ENCODE results near the gene CDC73. TPM values are rescaled to one million over a fixed set of nuclear protein-coding genes. Genes with fewer than 3 reads are reported as not detected.

The CDC73 gene
- total RNA-seq, 2 experiments from 2014 or later: 65.4 to 66.5 TPM

- CTCF ChIA-PET: no interaction called here
- Histone ChIP-seq H3K27me3 (ENCODE audit: control insufficient read depth in 1 of 2, insufficient read depth in 2 of 2, low read length in 2 of 2) (no peaks in the 10 kb centered on the region), H3K4me1 (ENCODE audit: insufficient read depth, low read length) (peaks cover 9% of the 10 kb centered on the region)
Observed at GRCh38 chr1:193242000-193242399, 120.2 kb downstream of the CDC73 start.

GRCh38 chr1:193249187-193249586, 127.4 kb downstream of the CDC73 start:
- no peak overlapping the region for H3K4me3 ChIP-seq (ENCODE audit: low read length)
- peaks cover 83% of the 10 kb centered on the region for H3K36me3 Mint-ChIP-seq (ENCODE audit: low read depth)
- intact Hi-C loops (cut with DNase I, micrococcal nuclease): no loop called here
- DNase-seq (no peak), ATAC-seq (ENCODE audit: poor library complexity) (no peak)
- no peak for TF ChIP-seq CTCF (IDR thresholded peaks at IDR 0.05)
- no peaks in the 10 kb centered on the region for H3K9me3 Mint-ChIP-seq
- ChIA-PET POLR2A (no interaction called here), CTCF (no interaction called here)
- H3K4me3 Mint-ChIP-seq: no peak overlapping the region
- peaks cover 33% of the 10 kb centered on the region for H3K36me3 ChIP-seq (ENCODE audit: insufficient read depth, low read length)
- no peaks in the 10 kb centered on the region for H3K4me1 ChIP-seq (ENCODE audit: insufficient read depth, low read length)
- H3K27ac Mint-ChIP-seq: no peak overlapping the region
- H3K27me3 ChIP-seq (ENCODE audit: control insufficient read depth in 1 of 2, insufficient read depth in 2 of 2, low read length in 2 of 2): no peaks in the 10 kb centered on the region
- H3K27ac ChIP-seq (ENCODE audit: low read depth in 1 of 2, low read length in 2 of 2): no peak overlapping the region
- peaks cover 0 to 2% of the 10 kb centered on the region in 2 experiments for H3K9me3 ChIP-seq (ENCODE audit: control insufficient read depth in 1 of 2, insufficient read depth in 1 of 2, low read length in 2 of 2)
- H3K4me1 Mint-ChIP-seq (ENCODE audit: low read depth): no peaks in the 10 kb centered on the region
- H3K27me3 Mint-ChIP-seq: no peaks in the 10 kb centered on the region

More at GRCh38 chr1:193242000-193242399, 120.2 kb downstream of the CDC73 start:
- no peak overlapping the region for H3K4me3 ChIP-seq (ENCODE audit: low read length)
- H3K36me3 ChIP-seq (ENCODE audit: insufficient read depth, low read length): peaks cover 27% of the 10 kb centered on the region
- peaks cover 0 to 17% of the 10 kb centered on the region in 2 experiments for H3K9me3 ChIP-seq (ENCODE audit: control insufficient read depth in 1 of 2, insufficient read depth in 1 of 2, low read length in 2 of 2)
- DNase-seq (peak in 1 of 14 experiments; percentile 10), ATAC-seq (ENCODE audit: poor library complexity) (no peak)
- Mint-ChIP-seq H3K9me3 (no peaks in the 10 kb centered on the region), H3K36me3 (ENCODE audit: low read depth) (peaks cover 88% of the 10 kb centered on the region), H3K4me1 (ENCODE audit: low read depth) (peaks cover 32% of the 10 kb centered on the region), H3K27me3 (no peaks in the 10 kb centered on the region), H3K4me3 (no peak overlapping the region), H3K27ac (no peak overlapping the region)
- intact Hi-C loops (cut with DNase I, micrococcal nuclease): no loop called here
- POLR2A ChIA-PET: no interaction called here
- no peak overlapping the region for H3K27ac ChIP-seq (ENCODE audit: low read depth in 1 of 2, low read length in 2 of 2)
- TF ChIP-seq CTCF (IDR thresholded peaks at IDR 0.05): no peak

GRCh38 chr1:193251950-193252349, 130.1 kb downstream of the CDC73 start:
- no peak for DNase-seq
- Histone ChIP-seq H3K36me3 (ENCODE audit: insufficient read depth, low read length) (peaks cover 30% of the 10 kb centered on the region), H3K27ac (ENCODE audit: low read depth in 1 of 2, low read length in 2 of 2) (no peak overlapping the region), H3K4me1 (ENCODE audit: insufficient read depth, low read length) (no peaks in the 10 kb centered on the region), H3K27me3 (ENCODE audit: control insufficient read depth in 1 of 2, insufficient read depth in 2 of 2, low read length in 2 of 2) (no peaks in the 10 kb centered on the region), H3K4me3 (ENCODE audit: low read length) (no peak overlapping the region), H3K9me3 (ENCODE audit: control insufficient read depth in 1 of 2, insufficient read depth in 1 of 2, low read length in 2 of 2) (no peaks in the 10 kb centered on the region)
- Mint-ChIP-seq H3K27ac (no peak overlapping the region), H3K4me1 (ENCODE audit: low read depth) (no peaks in the 10 kb centered on the region), H3K27me3 (no peaks in the 10 kb centered on the region), H3K9me3 (no peaks in the 10 kb centered on the region), H3K36me3 (ENCODE audit: low read depth) (peaks cover 57% of the 10 kb centered on the region), H3K4me3 (no peak overlapping the region)
- intact Hi-C loops (cut with DNase I, micrococcal nuclease): loop anchor here in 1 of 2 experiments (10.0 kb wide), 1 partner anchor 1043 kb away; no protein-coding TSS in a partner anchor
- CTCF ChIA-PET: no interaction called here
- no peak for TF ChIP-seq CTCF (IDR thresholded peaks at IDR 0.05)
- POLR2A ChIA-PET: no interaction called here
- ATAC-seq (ENCODE audit: poor library complexity): no peak
